Activated naive CD4-positive, alpha-beta T cell treated with anti-CD3 and anti-CD28 coated beads, Interleukin-2, amount 10 ng/mL, durations not matched to agents 7 days and 5 days (primary cell): Measurements from ENCODE around the gene GALNT10.
A peak's percentile ranks its signal among the peaks of the same experiment; 100 is the strongest.

Experiments
- CTCF ChIA-PET: fragments of 350-600 bp; sonication (Branson Sonifier 250); formaldehyde crosslinking; loops from one replicate; lab custom pipeline; 2021; ENCODE audit warnings: antibody characterized with exemption; lab: Charles Lee
- DNase-seq: peaks from one replicate; pipeline ENCODE4 v3.0.0-alpha.2; 2020
- H3K27ac Mint-ChIP-seq: one replicate; pipeline ENCODE4 v1.8.0; 2021; ENCODE audit warnings: mild to moderate bottlenecking, moderate library complexity, mixed read lengths
- H3K27me3 Mint-ChIP-seq: one replicate; pipeline ENCODE4 v1.8.0; 2021; ENCODE audit warnings: mild to moderate bottlenecking, mixed read lengths
- H3K36me3 Mint-ChIP-seq: one replicate; pipeline ENCODE4 v1.8.0; 2021; ENCODE audit warnings: mixed read lengths
- H3K4me1 Mint-ChIP-seq: one replicate; pipeline ENCODE4 v1.8.0; 2021; ENCODE audit warnings: mixed read lengths
- H3K4me3 Mint-ChIP-seq: one replicate; pipeline ENCODE4 v1.8.0; 2021; ENCODE audit warnings: mild to moderate bottlenecking, moderate library complexity, mixed read lengths
- H3K9me3 Mint-ChIP-seq: one replicate; pipeline ENCODE4 v1.8.0; 2021; ENCODE audit warnings: mixed read lengths

GALNT10 gene

GRCh38 chr5:154217462-154217861, 26.9 kb downstream of the GALNT10 start:
- peaks cover 19% of the 10 kb centered on the region for H3K36me3 Mint-ChIP-seq
- H3K4me1 Mint-ChIP-seq: peaks cover 56% of the 10 kb centered on the region
- no peak for DNase-seq
- H3K4me3 Mint-ChIP-seq: no peak overlapping the region
- CTCF ChIA-PET: interaction anchor here (0.7 to 4.7 kb wide), 5 partner anchors 15 to 20 kb away, joined by 3 to 23 read pairs (median 4); no protein-coding TSS in a partner anchor
- no peaks in the 10 kb centered on the region for H3K27me3 Mint-ChIP-seq
- H3K9me3 Mint-ChIP-seq: no peaks in the 10 kb centered on the region
- no peak overlapping the region for H3K27ac Mint-ChIP-seq

- Mint-ChIP-seq H3K9me3 (no peaks in the 10 kb centered on the region), H3K4me1 (peaks cover 55% of the 10 kb centered on the region), H3K27me3 (no peaks in the 10 kb centered on the region), H3K36me3 (peaks cover 25% of the 10 kb centered on the region), H3K4me3 (no peak overlapping the region), H3K27ac (peak overlapping the region; percentile 20)
- no peak for DNase-seq
- CTCF ChIA-PET: interaction anchor here (0.8 to 4.7 kb wide), 4 partner anchors 11 to 42 kb away, joined by 3 to 23 read pairs (median 4); no protein-coding TSS in a partner anchor
Observed at GRCh38 chr5:154218786-154219185, 28.3 kb downstream of the GALNT10 start.

GRCh38 chr5:154220625-154221024, 30.1 kb downstream of the GALNT10 start:
- CTCF ChIA-PET: interaction anchor here (0.7 to 1.3 kb wide), 2 partner anchors 28 to 41 kb away, joined by 3 to 4 read pairs; no protein-coding TSS in a partner anchor
- Mint-ChIP-seq H3K27ac (no peak overlapping the region), H3K27me3 (no peaks in the 10 kb centered on the region), H3K9me3 (peaks cover 2% of the 10 kb centered on the region), H3K36me3 (peaks cover 25% of the 10 kb centered on the region), H3K4me1 (peaks cover 41% of the 10 kb centered on the region), H3K4me3 (no peak overlapping the region)
- no peak for DNase-seq

- no peaks in the 10 kb centered on the region for H3K27me3 Mint-ChIP-seq
- DNase-seq: peak; percentile 66
- H3K9me3 Mint-ChIP-seq: peaks cover 6% of the 10 kb centered on the region
- H3K4me1 Mint-ChIP-seq: peaks cover 35% of the 10 kb centered on the region
- CTCF ChIA-PET: interaction anchor here (0.7 to 2.0 kb wide), 5 partner anchors 11 to 42 kb away, joined by 3 to 7 read pairs (median 4); no protein-coding TSS in a partner anchor
- no peak overlapping the region for H3K4me3 Mint-ChIP-seq
- H3K36me3 Mint-ChIP-seq: peaks cover 29% of the 10 kb centered on the region
- H3K27ac Mint-ChIP-seq: peak overlapping the region; percentile 78
Observed at GRCh38 chr5:154221371-154221896, 30.9 kb downstream of the GALNT10 start.

GRCh38 chr5:154222414-154222813, 31.9 kb downstream of the GALNT10 start:
- H3K4me1 Mint-ChIP-seq: peaks cover 28% of the 10 kb centered on the region
- CTCF ChIA-PET: interaction anchor here (1.2 to 2.0 kb wide), 3 partner anchors 10 to 25 kb away, joined by 4 to 7 read pairs (median 4); no protein-coding TSS in a partner anchor
- H3K4me3 Mint-ChIP-seq: no peak overlapping the region
- peaks cover 36% of the 10 kb centered on the region for H3K36me3 Mint-ChIP-seq
- H3K27ac Mint-ChIP-seq: peak overlapping the region; percentile 78
- no peaks in the 10 kb centered on the region for H3K27me3 Mint-ChIP-seq
- no peak for DNase-seq
- H3K9me3 Mint-ChIP-seq: peaks cover 16% of the 10 kb centered on the region

GRCh38 chr5:154223320-154223719, 32.8 kb downstream of the GALNT10 start:
- DNase-seq: no peak
- Mint-ChIP-seq H3K27me3 (no peaks in the 10 kb centered on the region), H3K4me3 (no peak overlapping the region), H3K27ac (no peak overlapping the region), H3K9me3 (peaks cover 23% of the 10 kb centered on the region), H3K4me1 (peaks cover 30% of the 10 kb centered on the region), H3K36me3 (peaks cover 45% of the 10 kb centered on the region)
- CTCF ChIA-PET: interaction anchor here (1.0 to 2.0 kb wide), 2 partner anchors 26 to 32 kb away, joined by 3 to 7 read pairs; partner anchors contain the start of gene GALNT10

- CTCF ChIA-PET: no interaction called here
- no peak overlapping the region for H3K27ac Mint-ChIP-seq
- DNase-seq: no peak
- H3K4me3 Mint-ChIP-seq: no peak overlapping the region
- peaks cover 39% of the 10 kb centered on the region for H3K36me3 Mint-ChIP-seq
- H3K27me3 Mint-ChIP-seq: no peaks in the 10 kb centered on the region
- peaks cover 33% of the 10 kb centered on the region for H3K4me1 Mint-ChIP-seq
- peaks cover 23% of the 10 kb centered on the region for H3K9me3 Mint-ChIP-seq
Observed at GRCh38 chr5:154227090-154227489, 36.6 kb downstream of the GALNT10 start.

GRCh38 chr5:154228696-154229095, 38.2 kb downstream of the GALNT10 start:
- CTCF ChIA-PET: no interaction called here
- no peak overlapping the region for H3K4me3 Mint-ChIP-seq
- H3K36me3 Mint-ChIP-seq: peaks cover 32% of the 10 kb centered on the region
- H3K4me1 Mint-ChIP-seq: peaks cover 26% of the 10 kb centered on the region
- H3K27ac Mint-ChIP-seq: no peak overlapping the region
- no peaks in the 10 kb centered on the region for H3K27me3 Mint-ChIP-seq
- peaks cover 23% of the 10 kb centered on the region for H3K9me3 Mint-ChIP-seq
- DNase-seq: no peak

GRCh38 chr5:154230526-154230925, 40.0 kb downstream of the GALNT10 start:
- H3K36me3 Mint-ChIP-seq: peaks cover 31% of the 10 kb centered on the region

GRCh38 chr5:154234551-154234950, 44.0 kb downstream of the GALNT10 start:
- peaks cover 4% of the 10 kb centered on the region for H3K36me3 Mint-ChIP-seq
- H3K27ac Mint-ChIP-seq: peak overlapping the region; percentile 5
- no peaks in the 10 kb centered on the region for H3K9me3 Mint-ChIP-seq
- peaks cover 21% of the 10 kb centered on the region for H3K4me1 Mint-ChIP-seq
- CTCF ChIA-PET: interaction anchor here (0.9 to 9.0 kb wide), 4 partner anchors 36 to 260 kb away, joined by 4 to 69 read pairs (median 50); partner anchors contain the start of gene GALNT10
- H3K4me3 Mint-ChIP-seq: no peak overlapping the region
- DNase-seq: no peak
- no peaks in the 10 kb centered on the region for H3K27me3 Mint-ChIP-seq

More at GRCh38 chr5:154230526-154230925, 40.0 kb downstream of the GALNT10 start:
- H3K27ac Mint-ChIP-seq: no peak overlapping the region
- H3K4me3 Mint-ChIP-seq: no peak overlapping the region
- DNase-seq: no peak
- CTCF ChIA-PET: interaction anchor here (0.6 to 9.0 kb wide), 4 partner anchors 15 to 214 kb away, joined by 3 to 69 read pairs (median 3); no protein-coding TSS in a partner anchor
- H3K9me3 Mint-ChIP-seq: peaks cover 22% of the 10 kb centered on the region
- peaks cover 26% of the 10 kb centered on the region for H3K4me1 Mint-ChIP-seq
- H3K27me3 Mint-ChIP-seq: no peaks in the 10 kb centered on the region

- Mint-ChIP-seq H3K36me3 (no peaks in the 10 kb centered on the region), H3K27ac (no peak overlapping the region), H3K4me3 (no peak overlapping the region), H3K9me3 (no peaks in the 10 kb centered on the region), H3K4me1 (peaks cover 14% of the 10 kb centered on the region), H3K27me3 (no peaks in the 10 kb centered on the region)
- DNase-seq: no peak
- CTCF ChIA-PET: interaction anchor here (0.8 to 9.0 kb wide), 20 partner anchors 9 to 271 kb away, joined by 3 to 69 read pairs (median 5); partner anchors contain the start of gene GALNT10
Observed at GRCh38 chr5:154236011-154236410, 45.5 kb downstream of the GALNT10 start.

- DNase-seq: peak; percentile 41
- Mint-ChIP-seq H3K9me3 (no peaks in the 10 kb centered on the region), H3K27me3 (no peaks in the 10 kb centered on the region), H3K27ac (no peak overlapping the region), H3K36me3 (no peaks in the 10 kb centered on the region), H3K4me3 (no peak overlapping the region), H3K4me1 (peaks cover 14% of the 10 kb centered on the region)
- CTCF ChIA-PET: interaction anchor here (0.7 to 9.0 kb wide), 24 partner anchors 8 to 262 kb away, joined by 3 to 69 read pairs (median 5); partner anchors contain the start of gene GALNT10
Observed at GRCh38 chr5:154236536-154237375, 46.2 kb downstream of the GALNT10 start.

GRCh38 chr5:154237376-154237743, 46.8 kb downstream of the GALNT10 start:
- Mint-ChIP-seq H3K4me3 (no peak overlapping the region), H3K27ac (no peak overlapping the region), H3K36me3 (no peaks in the 10 kb centered on the region), H3K4me1 (peaks cover 14% of the 10 kb centered on the region), H3K9me3 (no peaks in the 10 kb centered on the region), H3K27me3 (no peaks in the 10 kb centered on the region)
- CTCF ChIA-PET: interaction anchor here (0.7 to 9.0 kb wide), 18 partner anchors 8 to 272 kb away, joined by 3 to 69 read pairs (median 5); partner anchors contain the start of gene GALNT10
- no peak for DNase-seq

GRCh38 chr5:154237946-154238345, 47.4 kb downstream of the GALNT10 start:
- Mint-ChIP-seq H3K4me1 (peaks cover 14% of the 10 kb centered on the region), H3K27ac (no peak overlapping the region), H3K36me3 (no peaks in the 10 kb centered on the region), H3K9me3 (no peaks in the 10 kb centered on the region), H3K27me3 (no peaks in the 10 kb centered on the region), H3K4me3 (no peak overlapping the region)
- CTCF ChIA-PET: interaction anchor here (0.7 to 9.0 kb wide), 9 partner anchors 12 to 273 kb away, joined by 3 to 69 read pairs (median 12); partner anchors contain the start of gene GALNT10
- no peak for DNase-seq
